Measurements from ENCODE around the gene NR5A1.
A peak's percentile ranks its signal among the peaks of the same experiment; 100 is the strongest.

The NR5A1 gene

GRCh38 chr9:124454296-124454695 lies 52.9 kb downstream of the NR5A1 start:
- Histone ChIP-seq H3K9ac (ENCODE audit: insufficient read length) (no peak overlapping the region), H3K9me3 (ENCODE audit: low read depth, low read length) (no peaks in the 10 kb centered on the region)

GRCh38 chr9:124453586-124454191 lies 53.5 kb downstream of the NR5A1 start:
- peak overlapping the region; percentile 54 for H3K4me3 ChIP-seq
- H3K36me3 ChIP-seq (ENCODE audit: insufficient read depth, low read length), result no peaks in the 10 kb centered on the region
- no peak for DNase-seq (ENCODE audit: low read depth, low spot score)
- no peaks in the 10 kb centered on the region for H3K9me3 ChIP-seq (ENCODE audit: low read depth, low read length)
- H3K9ac ChIP-seq (ENCODE audit: insufficient read length), result no peak overlapping the region
- TF ChIP-seq EZH2 (IDR thresholded peaks at IDR 0.05) (no peak), POLR2AphosphoS5 (IDR thresholded peaks at IDR 0.05; ENCODE audit: borderline replicate concordance, low read depth, low read length) (no peak), FOXP2 (optimal IDR thresholded peaks at IDR 0.05; ENCODE audit: control extremely low read depth, extremely low read length, insufficient read depth) (no peak)
- no peak overlapping the region for H3K27ac ChIP-seq

More at GRCh38 chr9:124454296-124454695, 52.9 kb downstream of the NR5A1 start:
- TF ChIP-seq FOXP2 (optimal IDR thresholded peaks at IDR 0.05; ENCODE audit: control extremely low read depth, extremely low read length, insufficient read depth), result no peak
- TF ChIP-seq EZH2 (IDR thresholded peaks at IDR 0.05), result no peak
- TF ChIP-seq POLR2AphosphoS5 (IDR thresholded peaks at IDR 0.05; ENCODE audit: borderline replicate concordance, low read depth, low read length), result no peak
- Histone ChIP-seq H3K4me3 (no peak overlapping the region), H3K36me3 (ENCODE audit: insufficient read depth, low read length) (no peaks in the 10 kb centered on the region), H3K27ac (no peak overlapping the region)
- DNase-seq (ENCODE audit: low read depth, low spot score), result no peak

- Histone ChIP-seq H3K4me3 (peak overlapping the region; percentile 54), H3K9ac (ENCODE audit: insufficient read length) (no peak overlapping the region), H3K9me3 (ENCODE audit: low read depth, low read length) (no peaks in the 10 kb centered on the region), H3K27ac (no peak overlapping the region), H3K36me3 (ENCODE audit: insufficient read depth, low read length) (no peaks in the 10 kb centered on the region)
- no peak for DNase-seq (ENCODE audit: low read depth, low spot score)
- TF ChIP-seq EZH2 (IDR thresholded peaks at IDR 0.05) (no peak), POLR2AphosphoS5 (IDR thresholded peaks at IDR 0.05; ENCODE audit: borderline replicate concordance, low read depth, low read length) (no peak), FOXP2 (optimal IDR thresholded peaks at IDR 0.05; ENCODE audit: control extremely low read depth, extremely low read length, insufficient read depth) (no peak)
These were observed 54.2 kb downstream of the NR5A1 start for GRCh38 chr9:124452841-124453585.

- DNase-seq (ENCODE audit: low read depth, low spot score), result no peak
- H3K36me3 ChIP-seq (ENCODE audit: insufficient read depth, low read length), result no peaks in the 10 kb centered on the region
- no peak for TF ChIP-seq FOXP2 (optimal IDR thresholded peaks at IDR 0.05; ENCODE audit: control extremely low read depth, extremely low read length, insufficient read depth)
- no peak for TF ChIP-seq EZH2 (IDR thresholded peaks at IDR 0.05)
- TF ChIP-seq POLR2AphosphoS5 (IDR thresholded peaks at IDR 0.05; ENCODE audit: borderline replicate concordance, low read depth, low read length), result no peak
These were observed 54.9 kb downstream of the NR5A1 start for GRCh38 chr9:124452326-124452725.

GRCh38 chr9:124450931-124451661 lies 56.1 kb downstream of the NR5A1 start:
- no peak for DNase-seq (ENCODE audit: low read depth, low spot score)
- no peaks in the 10 kb centered on the region for H3K9me3 ChIP-seq (ENCODE audit: low read depth, low read length)
- H3K27ac ChIP-seq, result no peak overlapping the region
- H3K36me3 ChIP-seq (ENCODE audit: insufficient read depth, low read length), result no peaks in the 10 kb centered on the region
- TF ChIP-seq POLR2AphosphoS5 (IDR thresholded peaks at IDR 0.05; ENCODE audit: borderline replicate concordance, low read depth, low read length) (no peak), EZH2 (IDR thresholded peaks at IDR 0.05) (no peak)
- H3K4me3 ChIP-seq, result 0 out of 2 replicates have a peak overlapping the region, but pooled peaks have one; percentile 58
- no peak overlapping the region for H3K9ac ChIP-seq (ENCODE audit: insufficient read length)

More at GRCh38 chr9:124452326-124452725, 54.9 kb downstream of the NR5A1 start:
- Histone ChIP-seq H3K27ac (no peak overlapping the region), H3K9ac (ENCODE audit: insufficient read length) (no peak overlapping the region), H3K9me3 (ENCODE audit: low read depth, low read length) (no peaks in the 10 kb centered on the region), H3K4me3 (no peak overlapping the region)

GRCh38 chr9:124450241-124450924 lies 56.8 kb downstream of the NR5A1 start, which contains the start of gene ADGRD2:
TSS of gene ADGRD2 (plus strand) at chr9:124450451. CDS start at chr9:124451667, 1,216 bp downstream.
- no peaks in the 10 kb centered on the region for H3K9me3 ChIP-seq (ENCODE audit: low read depth, low read length)
- H3K4me3 ChIP-seq, result peak within 1 kb of the TSS; percentile 58
- no peaks in the 10 kb centered on the region for H3K36me3 ChIP-seq (ENCODE audit: insufficient read depth, low read length)
- H3K27ac ChIP-seq, result no peak within 1 kb of the TSS
- TF ChIP-seq FOXP2 (optimal IDR thresholded peaks at IDR 0.05; ENCODE audit: control extremely low read depth, extremely low read length, insufficient read depth) (no peak), POLR2AphosphoS5 (IDR thresholded peaks at IDR 0.05; ENCODE audit: borderline replicate concordance, low read depth, low read length) (no peak), EZH2 (IDR thresholded peaks at IDR 0.05) (no peak)
- DNase-seq (ENCODE audit: low read depth, low spot score), result no peak
- H3K9ac ChIP-seq (ENCODE audit: insufficient read length), result no peak within 1 kb of the TSS

GRCh38 chr9:124449381-124450151 lies 57.6 kb downstream of the NR5A1 start:
- no peak for DNase-seq (ENCODE audit: low read depth, low spot score)
- H3K4me3 ChIP-seq, result no peak overlapping the region
- H3K9me3 ChIP-seq (ENCODE audit: low read depth, low read length), result no peaks in the 10 kb centered on the region
- no peaks in the 10 kb centered on the region for H3K36me3 ChIP-seq (ENCODE audit: insufficient read depth, low read length)
- H3K9ac ChIP-seq (ENCODE audit: insufficient read length), result no peak overlapping the region
- TF ChIP-seq EZH2 (IDR thresholded peaks at IDR 0.05), result no peak
- no peak for TF ChIP-seq FOXP2 (optimal IDR thresholded peaks at IDR 0.05; ENCODE audit: control extremely low read depth, extremely low read length, insufficient read depth)
- TF ChIP-seq POLR2AphosphoS5 (IDR thresholded peaks at IDR 0.05; ENCODE audit: borderline replicate concordance, low read depth, low read length), result no peak
- H3K27ac ChIP-seq, result no peak overlapping the region

Measured in SK-N-MC (cell line).